ENCODE measurements around the gene GATA5.

Gene GATA5

GRCh38 chr20:62454904-62455636, 20.7 kb downstream of the GATA5 start:
- DNase-seq (ENCODE audit: low read depth, low spot score) = no peak

- no peak for DNase-seq (ENCODE audit: low read depth, low spot score)
Observed at GRCh38 chr20:62453186-62453808, 22.5 kb downstream of the GATA5 start.

DNA sequence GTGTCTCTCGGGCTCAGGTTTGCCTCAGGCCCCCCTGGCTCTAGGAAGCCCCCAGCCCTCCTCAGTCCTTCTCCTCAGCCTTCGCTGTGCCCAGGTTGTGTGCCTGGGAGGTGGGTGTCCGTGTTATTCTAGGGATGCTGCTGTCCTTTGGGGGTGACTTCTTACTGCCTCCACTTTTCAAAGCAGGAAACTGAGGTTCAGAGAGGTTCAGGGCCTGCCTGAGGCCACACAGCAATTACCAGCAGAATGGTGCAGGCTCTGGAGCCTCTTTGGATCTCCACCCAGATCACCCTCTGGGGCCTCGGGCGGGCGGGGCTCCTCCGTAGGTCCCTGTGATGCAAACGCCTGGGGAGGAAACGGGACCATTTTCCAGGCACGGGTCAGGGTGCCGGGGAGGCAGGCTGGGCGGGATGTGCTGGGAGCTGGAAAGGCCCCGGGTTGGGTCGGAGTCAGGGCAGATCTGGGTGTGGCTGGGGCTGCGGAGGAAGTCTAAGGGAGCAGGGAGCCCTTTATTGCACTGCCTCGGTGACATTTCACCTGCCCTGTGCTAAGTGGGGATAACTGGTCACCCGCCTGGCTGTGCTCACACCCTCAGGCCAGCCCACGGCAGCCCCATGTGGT, 23.2 kb downstream of the GATA5 start:
- no peak for DNase-seq (ENCODE audit: low read depth, low spot score)

- DNase-seq (ENCODE audit: low read depth, low spot score) = no peak
Observed at GRCh38 chr20:62451970-62452369, 23.8 kb downstream of the GATA5 start.

- DNase-seq (ENCODE audit: low read depth, low spot score) = no peak
Observed at GRCh38 chr20:62451156-62451767, 24.5 kb downstream of the GATA5 start.

- DNase-seq (ENCODE audit: low read depth, low spot score) = no peak
Observed at GRCh38 chr20:62449951-62450691, 25.7 kb downstream of the GATA5 start.

- no peak for DNase-seq (ENCODE audit: low read depth, low spot score)
Observed at GRCh38 chr20:62448788-62449187, 27.0 kb downstream of the GATA5 start.

DNA sequence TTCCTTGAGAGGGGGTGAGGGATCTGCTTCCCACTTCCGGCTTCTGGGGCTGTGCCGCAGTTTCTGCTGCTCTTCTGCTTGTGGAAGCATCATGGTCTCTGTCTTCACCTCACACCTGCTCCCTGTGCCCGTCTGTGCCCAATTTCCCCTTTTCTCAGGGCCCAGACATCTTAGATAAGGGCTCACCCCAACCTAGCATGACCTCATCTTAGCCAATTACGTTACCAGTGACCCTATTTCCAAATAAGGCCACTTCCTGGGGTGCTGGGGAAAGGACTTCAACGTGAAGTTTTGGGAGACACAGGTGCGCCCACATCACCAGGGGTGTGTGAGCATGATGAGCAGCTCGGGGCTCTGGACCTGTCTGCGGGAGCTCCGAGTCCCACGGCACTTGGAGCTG, 27.8 kb downstream of the GATA5 start:
- DNase-seq (ENCODE audit: low read depth, low spot score) = no peak

DNA sequence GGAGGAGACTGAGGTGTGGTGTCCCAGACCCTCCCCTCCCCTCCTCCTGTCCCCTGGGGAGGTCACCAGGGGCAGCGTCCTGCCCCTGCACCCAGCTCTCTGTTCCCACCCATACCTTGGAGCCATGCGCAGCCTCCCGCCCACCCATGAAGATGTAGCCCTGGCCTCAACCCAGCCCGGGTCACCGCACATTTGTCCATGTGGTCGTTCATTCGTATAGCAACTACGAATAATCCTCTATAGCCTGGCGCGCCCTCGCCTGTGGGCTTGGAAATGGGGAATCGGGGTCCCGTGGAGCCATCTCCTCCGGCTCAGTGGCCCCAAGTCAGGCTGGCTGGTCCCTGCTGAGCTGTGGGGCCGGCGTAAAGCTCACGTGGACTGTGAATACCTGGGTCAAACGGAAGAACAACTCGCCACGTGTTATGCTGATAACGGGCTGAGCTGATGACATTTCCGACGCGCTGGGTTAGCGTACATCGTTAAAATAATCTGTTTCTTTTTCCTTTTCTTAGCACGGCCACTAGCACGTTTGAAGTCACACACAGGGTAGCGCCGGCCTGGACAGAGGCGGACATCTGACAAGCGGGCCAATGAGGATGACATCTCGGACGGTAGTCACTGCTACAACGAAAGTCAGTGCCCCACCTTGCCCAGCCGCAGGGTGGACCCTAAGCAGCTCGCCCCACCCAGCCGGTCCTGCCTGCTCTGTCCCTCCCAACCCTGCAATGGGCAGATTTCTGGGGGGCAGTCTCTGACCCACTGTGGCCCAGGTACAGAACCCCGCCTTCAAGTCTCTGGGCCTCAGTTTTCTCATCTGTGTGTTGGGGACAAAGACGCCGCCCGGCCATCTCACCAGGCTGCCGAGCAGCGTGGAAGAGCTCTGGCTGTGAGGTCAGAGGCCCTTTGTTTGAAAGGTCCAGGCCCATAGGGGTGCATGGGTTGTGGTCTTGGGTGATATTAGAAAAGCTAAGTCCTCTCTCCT, 28.6 kb downstream of the GATA5 start:
- DNase-seq (ENCODE audit: low read depth, low spot score) = no peak

- DNase-seq (ENCODE audit: low read depth, low spot score) = no peak
Observed at GRCh38 chr20:62446481-62446880, 29.3 kb downstream of the GATA5 start.

- DNase-seq (ENCODE audit: low read depth, low spot score) = no peak
Observed at GRCh38 chr20:62445553-62446340, 30.0 kb downstream of the GATA5 start.

- no peak for DNase-seq (ENCODE audit: low read depth, low spot score)
Observed at GRCh38 chr20:62444286-62444685, 31.5 kb downstream of the GATA5 start.

GRCh38 chr20:62441987-62442539, 33.7 kb downstream of the GATA5 start:
- no peak for DNase-seq (ENCODE audit: low read depth, low spot score)

DNA sequence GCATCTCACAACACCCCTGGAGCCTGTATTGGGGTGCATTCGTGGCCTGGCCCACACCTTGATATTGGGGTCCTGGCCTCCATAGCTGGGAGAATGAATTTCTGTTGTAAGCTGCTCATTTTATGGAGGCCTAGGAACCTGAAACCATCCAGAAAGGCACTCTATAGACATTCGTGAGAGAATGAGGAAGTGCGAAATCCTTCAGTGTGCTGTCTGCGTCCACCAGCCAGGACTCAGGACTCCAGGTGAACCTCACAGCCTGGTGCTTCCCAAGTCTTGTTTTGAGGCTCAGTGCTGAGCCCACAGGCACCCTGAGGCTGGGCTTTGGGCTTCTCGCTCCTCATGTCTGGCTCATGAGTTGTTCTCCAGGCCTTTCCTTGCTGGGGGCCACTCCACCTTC, 36.6 kb downstream of the GATA5 start:
- DNase-seq (ENCODE audit: low read depth, low spot score) = no peak

DNA sequence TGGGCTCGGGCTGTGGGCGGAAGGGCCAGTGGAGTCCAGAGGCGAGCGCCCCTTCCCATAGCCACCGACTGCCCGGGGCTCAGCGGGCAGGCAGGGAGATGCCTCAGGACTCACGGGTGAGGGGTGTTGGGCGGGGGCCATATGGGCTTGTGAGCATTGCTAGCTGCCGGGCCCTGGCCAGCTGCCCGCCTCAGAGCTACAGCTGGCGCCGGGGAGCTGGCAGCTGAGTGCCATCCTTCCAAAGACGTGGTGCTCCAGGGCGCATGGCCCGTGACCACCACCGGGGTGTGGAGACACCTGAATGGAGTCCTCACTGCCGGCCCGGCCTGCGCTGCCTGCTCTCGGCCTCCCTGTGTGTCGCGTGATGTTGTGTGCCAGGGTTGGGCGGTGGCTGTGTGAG, 37.9 kb downstream of the GATA5 start:
- no peak for DNase-seq (ENCODE audit: low read depth, low spot score)

DNA sequence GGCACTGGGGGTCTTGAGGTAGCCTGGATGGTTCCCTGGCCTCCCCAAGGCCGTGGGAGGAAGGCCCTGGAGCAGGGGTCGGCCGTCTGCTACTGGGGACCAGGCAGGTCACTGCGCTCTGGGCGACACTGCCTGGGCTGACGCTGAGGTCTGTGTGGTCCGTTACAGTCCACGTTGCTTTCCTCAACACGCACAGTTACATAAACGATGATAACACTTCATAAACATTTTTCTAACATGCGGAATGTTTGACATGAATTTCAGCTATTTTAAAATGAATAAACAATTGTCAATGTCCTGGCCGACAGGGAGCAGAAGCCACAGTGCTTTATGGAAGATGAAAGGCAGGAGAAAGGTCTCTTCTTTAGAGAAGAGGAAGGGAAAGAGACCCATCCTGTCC, 38.3 kb downstream of the GATA5 start:
- no peak for DNase-seq (ENCODE audit: low read depth, low spot score)

GRCh38 chr20:62436692-62437091, 39.1 kb downstream of the GATA5 start:
- DNase-seq (ENCODE audit: low read depth, low spot score) = no peak

GRCh38 chr20:62433658-62434497, 41.9 kb downstream of the GATA5 start:
- DNase-seq (ENCODE audit: low read depth, low spot score) = no peak
